Keratinocyte (primary cell): ENCODE results near the gene NDUFAF5. TPM values are rescaled to one million over a fixed set of nuclear protein-coding genes. Genes with fewer than 3 reads are reported as not detected.

Experiments
- DNase-seq: peaks from one replicate; pipeline ENCODE4 v3.0.0-alpha.2; 2011; ENCODE audit warnings: low read depth, missing footprints, low spot score
- FAIRE-seq: peaks from 2 replicates; lab custom pipeline; 2011; peaks lifted over from hg19 to GRCh38; lab: Jason Lieb, UNC
- H2AFZ ChIP-seq: 2 replicates; pipeline ENCODE4 v1.6.0; 2012; ENCODE audit warnings: low read length, control low read depth, inconsistent platforms; ENCODE audit not compliant: control insufficient read depth
- H3K27ac ChIP-seq: 2 replicates; pipeline ENCODE4 v1.5.1; 2011; ENCODE audit warnings: low read length; ENCODE audit not compliant: control insufficient read depth, insufficient read depth
- H3K27me3 ChIP-seq: 3 replicates; pipeline ENCODE4 v1.6.0; 2011; ENCODE audit warnings: low read length; ENCODE audit not compliant: control insufficient read depth, insufficient read depth; ENCODE audit errors: extremely low read depth
- H3K36me3 ChIP-seq, 2 experiments: 2 replicates in 1 of 2; 3 replicates in 1 of 2; pipeline ENCODE4 v1.5.1; 2011; ENCODE audit warnings: low read length in 2 of 2, mild to moderate bottlenecking in 1 of 2; ENCODE audit not compliant: control insufficient read depth in 2 of 2, insufficient read depth in 2 of 2; ENCODE audit errors: extremely low read depth in 1 of 2
- H3K4me1 ChIP-seq: 3 replicates; pipeline ENCODE4 v1.5.1; 2011; ENCODE audit warnings: low read length; ENCODE audit not compliant: control insufficient read depth, insufficient read depth; ENCODE audit errors: extremely low read depth
- H3K4me2 ChIP-seq: 3 replicates; pipeline ENCODE4 v1.6.0; 2011; ENCODE audit warnings: low read depth, low read length; ENCODE audit not compliant: control insufficient read depth, insufficient read depth; ENCODE audit errors: extremely low read depth
- H3K4me3 ChIP-seq, 3 experiments: fragments of 200-600 bp in 1 of 3; sonication (generic) in 1 of 3; 2 replicates in 2 of 3; 3 replicates in 1 of 3; pipeline ENCODE4 v1.5.1; 2011 to 2016; ENCODE audit warnings: low read length in 3 of 3, mild to moderate bottlenecking in 3 of 3, control low read depth in 2 of 3, inconsistent platforms in 1 of 3, low read depth in 1 of 3, mixed read lengths in 1 of 3, mixed run types in 1 of 3, moderate library complexity in 1 of 3; ENCODE audit not compliant: control insufficient read depth in 2 of 3, insufficient read depth in 2 of 3; ENCODE audit errors: extremely low read depth in 1 of 3
- H3K79me2 ChIP-seq: 2 replicates; pipeline ENCODE4 v1.6.0; 2012; ENCODE audit warnings: low read length; ENCODE audit not compliant: control insufficient read depth, insufficient read depth
- H3K9ac ChIP-seq: 3 replicates; pipeline ENCODE4 v1.6.0; 2011; ENCODE audit warnings: low read length; ENCODE audit not compliant: control insufficient read depth, insufficient read depth; ENCODE audit errors: extremely low read depth
- H3K9me1 ChIP-seq: 3 replicates; pipeline ENCODE4 v1.6.0; 2011; ENCODE audit warnings: low read length; ENCODE audit not compliant: control insufficient read depth, insufficient read depth; ENCODE audit errors: extremely low read depth
- H3K9me3 ChIP-seq: 2 replicates; pipeline ENCODE4 v1.5.1; 2012; ENCODE audit warnings: low read depth, low read length; ENCODE audit not compliant: control insufficient read depth
- H4K20me1 ChIP-seq: 3 replicates; pipeline ENCODE4 v1.6.0; 2011; ENCODE audit warnings: low read length; ENCODE audit not compliant: control insufficient read depth, insufficient read depth; ENCODE audit errors: extremely low read depth
- CTCF ChIP-seq, 3 experiments: IDR thresholded peaks in 1 of 3; conservative IDR thresholded peaks in 1 of 3; optimal IDR thresholded peaks in 1 of 3; 2 replicates in 2 of 3; 3 replicates in 1 of 3; pipeline versions ENCODE3 to v1.5.1; 2011; ENCODE audit warnings: low read length in 3 of 3, mild to moderate bottlenecking in 3 of 3, moderate library complexity in 2 of 3, control low read depth in 1 of 3, inconsistent platforms in 1 of 3; ENCODE audit not compliant: insufficient read depth in 2 of 3; ENCODE audit errors: extremely low read depth in 1 of 3
- EZH2 ChIP-seq: IDR thresholded peaks from one replicate; pipeline ENCODE4 v1.6.1; 2012; ENCODE audit warnings: inconsistent platforms, mild to moderate bottlenecking, low read length, moderate library complexity
- dilution Hi-C: fragments of 300-500 bp; cut with MboI; formaldehyde crosslinking; loops from one replicate; pipeline ENCODE4 v1.7.0; 2020; ENCODE audit warnings: low sequenced_read_pairs; ENCODE audit not compliant: extremely low pct_ligation_motif_present
- polyA plus RNA-seq, 5 experiments: library from polyadenylated mRNA; depleted of rRNA in 3 of 5; stranded (reverse) in 3 of 5; stranded (forward) in 1 of 5; unstranded in 1 of 5; fragments of >200 nt; gene quantifications; 1 replicate in 1 of 5; 2 replicates in 3 of 5; 3 replicates in 1 of 5; pipeline versions ENCODE4 v1.2.1 to v1.2.3, GENCODE V29; 2011 to 2012; ENCODE audit warnings: missing spikeins in 2 of 5, low read depth in 1 of 5, low replicate concordance in 1 of 5

Gene NDUFAF5
- polyA plus RNA-seq, 1 donor (not counting 4 experiments of a cell fraction or from before 2014, with no cell fraction given), result 26.4 TPM

GRCh38 chr20:13809373-13809772 is 24.5 kb downstream of the NDUFAF5 start:
- H3K9ac ChIP-seq, result no peak overlapping the region
- H2AFZ ChIP-seq, result no peak overlapping the region
- no peaks in the 10 kb centered on the region for H3K27me3 ChIP-seq
- no peak overlapping the region for H3K4me3 ChIP-seq
- peaks cover 18 to 31% of the 10 kb centered on the region in 2 experiments for H3K36me3 ChIP-seq
- no peaks in the 10 kb centered on the region for H3K4me1 ChIP-seq
- FAIRE-seq (no peak), DNase-seq (no peak)
- no peak overlapping the region for H3K4me2 ChIP-seq
- H3K9me1 ChIP-seq, result no peaks in the 10 kb centered on the region
- H4K20me1 ChIP-seq, result no peaks in the 10 kb centered on the region
- TF ChIP-seq EZH2, result no peak
- TF ChIP-seq CTCF (optimal IDR thresholded peaks at IDR 0.05 in 1 of 3, IDR thresholded peaks at IDR 0.05 in 1 of 3, conservative IDR thresholded peaks at IDR 0.05 in 1 of 3; ENCODE audit: extremely low read depth in 1 of 3, insufficient read depth in 2 of 3, low read length in 3 of 3), result no peak
- H3K79me2 ChIP-seq, result no peaks in the 10 kb centered on the region
- H3K9me3 ChIP-seq, result no peaks in the 10 kb centered on the region
- no peak overlapping the region for H3K27ac ChIP-seq
- dilution Hi-C loops, result no loop called here

GRCh38 chr20:13809855-13810254 is 25.0 kb downstream of the NDUFAF5 start:
- FAIRE-seq, result no peak
- peaks cover 18 to 31% of the 10 kb centered on the region in 2 experiments for H3K36me3 ChIP-seq

More at GRCh38 chr20:13809855-13810254, 25.0 kb downstream of the NDUFAF5 start:
- Histone ChIP-seq H3K9me3 (no peaks in the 10 kb centered on the region), H3K27me3 (no peaks in the 10 kb centered on the region), H4K20me1 (no peaks in the 10 kb centered on the region), H3K4me3 (no peak overlapping the region), H3K4me2 (no peak overlapping the region), H2AFZ (no peak overlapping the region), H3K9me1 (no peaks in the 10 kb centered on the region), H3K79me2 (no peaks in the 10 kb centered on the region), H3K27ac (no peak overlapping the region), H3K4me1 (no peaks in the 10 kb centered on the region), H3K9ac (no peak overlapping the region)
- no peak for DNase-seq
- TF ChIP-seq CTCF (optimal IDR thresholded peaks at IDR 0.05 in 1 of 3, IDR thresholded peaks at IDR 0.05 in 1 of 3, conservative IDR thresholded peaks at IDR 0.05 in 1 of 3; ENCODE audit: extremely low read depth in 1 of 3, insufficient read depth in 2 of 3, low read length in 3 of 3), result no peak
- dilution Hi-C loops, result no loop called here
